Lung (tissue), 12 donors: ENCODE results near the gene IZUMO1. TPM values are rescaled to one million over a fixed set of nuclear protein-coding genes. Genes with fewer than 3 reads are reported as not detected.
A peak's percentile ranks its signal among the peaks of the same experiment; 100 is the strongest.

Experiments
- ATAC-seq: fragments of 200-7000 bp; cut with Tn5 transposase; one replicate; pipeline ENCODE4 v1.9.1; 2020; ENCODE audit warnings: moderate number of reproducible peaks; ENCODE audit not compliant: insufficient read depth, low FRiP score
- DNase-seq, 3 donors: peaks; one replicate each; pipeline ENCODE4 v3.0.0-alpha.2; 2013 to 2017
- H3K27ac ChIP-seq, 2 donors: one replicate each; pipeline ENCODE4 v1.5.1; 2013; ENCODE audit warnings: mild to moderate bottlenecking in 2 of 2, moderate library complexity in 2 of 2, control low read depth in 1 of 2, inconsistent platforms in 1 of 2, low read depth in 1 of 2, low read length in 1 of 2
- H3K27me3 ChIP-seq, 3 donors: one replicate each; pipeline ENCODE4 v1.5.1; 2013; ENCODE audit warnings: low read length in 2 of 3; ENCODE audit not compliant: control insufficient read depth in 3 of 3, insufficient read depth in 3 of 3
- H3K36me3 ChIP-seq, 4 donors: one replicate each; pipeline ENCODE4 v1.5.1; 2013; ENCODE audit warnings: low read length in 4 of 4, mild to moderate bottlenecking in 1 of 4, moderate library complexity in 1 of 4; ENCODE audit not compliant: control insufficient read depth in 4 of 4, insufficient read depth in 4 of 4
- H3K4me1 ChIP-seq, 5 donors: one replicate each; pipeline ENCODE4 v1.5.1; 2013; ENCODE audit warnings: low read length in 5 of 5, mild to moderate bottlenecking in 2 of 5, moderate library complexity in 1 of 5; ENCODE audit not compliant: control insufficient read depth in 5 of 5, insufficient read depth in 5 of 5
- H3K4me3 ChIP-seq: one replicate; pipeline ENCODE4 v1.5.1; 2013; ENCODE audit warnings: mild to moderate bottlenecking, control low read depth, moderate library complexity
- H3K9ac ChIP-seq, 2 donors: one replicate each; pipeline ENCODE4 v1.5.1; 2013; ENCODE audit warnings: low read length in 2 of 2, control low read depth in 1 of 2; ENCODE audit not compliant: insufficient read depth in 1 of 2
- H3K9me3 ChIP-seq, 4 donors: one replicate each; pipeline ENCODE4 v1.5.1; 2013; ENCODE audit warnings: low read length in 3 of 4, mild to moderate bottlenecking in 1 of 4, moderate library complexity in 1 of 4; ENCODE audit not compliant: control insufficient read depth in 4 of 4, insufficient read depth in 3 of 4
- WGBS, 2 donors: extraction: QIAGEN DNeasy Blood & Tissue Kit; methylation state at CpG; one replicate each; pipeline ENCODE4 v1.1.7; 2013; 5-methylcytosine and 5-hydroxymethylcytosine counted together
- polyA plus RNA-seq, 2 donors: library from polyadenylated mRNA; stranded (reverse); fragments of 200-250 nt; gene quantifications; one replicate each; pipeline ENCODE4 v1.2.1, GENCODE V29; 2013
- total RNA-seq, 2 donors: library from RNA; depleted of rRNA in 1 of 2; stranded (reverse); fragments of >200 nt in 1 of 2; gene quantifications; one replicate each; pipeline ENCODE4 v1.2.1, GENCODE V29; 2014 to 2021
- TF ChIP-seq, protein P1 (sequence below): IDR thresholded peaks from 2 replicates; pipeline ENCODE4 v1.5.1; 2012; ENCODE audit warnings: mild to moderate bottlenecking; ENCODE audit errors: control extremely low read depth, extremely low read depth
- donor health status: control.
- donor health status: control.
- donor health status: Bipolar disorder and iron deficiency.
- donor health status: healthy.
- donor health status: DM: yes; HTN: yes; CAD: no.

IZUMO1 gene
- total and polyA plus RNA-seq, 4 donors = 0.97 to 3.1 (median 1.8) TPM

DNA sequence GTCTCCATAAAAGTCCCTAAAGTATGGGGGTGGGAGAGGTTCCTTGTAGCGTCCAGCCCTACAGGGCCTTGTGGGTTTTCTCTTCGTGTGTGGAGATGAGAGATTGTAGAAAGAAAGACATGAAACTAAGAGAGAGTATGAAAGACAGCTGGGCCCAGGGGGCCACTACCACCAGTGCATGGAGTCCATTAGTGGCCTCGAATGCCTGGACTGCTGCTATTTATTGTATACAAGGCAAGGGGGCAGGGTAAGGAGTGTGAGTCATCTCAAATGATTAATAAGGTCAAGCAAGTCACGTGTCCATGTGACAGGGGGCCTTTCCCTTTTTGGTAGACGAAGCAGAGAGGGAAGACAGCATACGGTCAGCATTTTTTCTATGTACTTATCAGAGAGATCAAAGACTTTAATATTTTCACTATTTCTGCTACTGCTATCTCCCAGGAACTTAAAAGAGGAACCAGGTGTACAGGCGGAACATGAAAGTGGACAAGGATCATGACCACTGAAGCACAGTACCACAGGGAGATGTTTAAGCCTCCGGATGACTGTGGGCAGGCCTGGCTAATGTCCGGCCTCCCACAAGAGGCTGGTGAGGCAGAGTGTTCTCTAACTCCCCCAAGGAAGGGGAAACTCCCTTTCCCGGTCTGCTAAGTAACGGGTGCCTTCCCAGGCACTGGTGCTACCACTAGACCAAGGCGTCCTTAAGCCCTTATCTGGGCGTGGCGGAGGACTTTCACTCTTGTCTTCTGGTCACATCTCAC lies 34.1 kb upstream of the IZUMO1 start:
- no peak overlapping the region for H3K4me3 ChIP-seq
- no peaks in the 10 kb centered on the region for H3K9me3 ChIP-seq
- DNase-seq (no peak), ATAC-seq (no peak)
- H3K4me1 ChIP-seq = peaks cover 0 to 2% (median 0%) of the 10 kb centered on the region in 5 donors
- no peak overlapping the region for H3K9ac ChIP-seq
- WGBS, 2 donors = 52 to 73% methylated on average over 14 of the region's 14 CpGs
- peak overlapping the region; percentile 10 to 71 for H3K27ac ChIP-seq
- no peaks in the 10 kb centered on the region for H3K27me3 ChIP-seq
- TF ChIP-seq, protein P1, sequence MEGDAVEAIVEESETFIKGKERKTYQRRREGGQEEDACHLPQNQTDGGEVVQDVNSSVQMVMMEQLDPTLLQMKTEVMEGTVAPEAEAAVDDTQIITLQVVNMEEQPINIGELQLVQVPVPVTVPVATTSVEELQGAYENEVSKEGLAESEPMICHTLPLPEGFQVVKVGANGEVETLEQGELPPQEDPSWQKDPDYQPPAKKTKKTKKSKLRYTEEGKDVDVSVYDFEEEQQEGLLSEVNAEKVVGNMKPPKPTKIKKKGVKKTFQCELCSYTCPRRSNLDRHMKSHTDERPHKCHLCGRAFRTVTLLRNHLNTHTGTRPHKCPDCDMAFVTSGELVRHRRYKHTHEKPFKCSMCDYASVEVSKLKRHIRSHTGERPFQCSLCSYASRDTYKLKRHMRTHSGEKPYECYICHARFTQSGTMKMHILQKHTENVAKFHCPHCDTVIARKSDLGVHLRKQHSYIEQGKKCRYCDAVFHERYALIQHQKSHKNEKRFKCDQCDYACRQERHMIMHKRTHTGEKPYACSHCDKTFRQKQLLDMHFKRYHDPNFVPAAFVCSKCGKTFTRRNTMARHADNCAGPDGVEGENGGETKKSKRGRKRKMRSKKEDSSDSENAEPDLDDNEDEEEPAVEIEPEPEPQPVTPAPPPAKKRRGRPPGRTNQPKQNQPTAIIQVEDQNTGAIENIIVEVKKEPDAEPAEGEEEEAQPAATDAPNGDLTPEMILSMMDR = no peak
- H3K36me3 ChIP-seq = no peaks in the 10 kb centered on the region

DNA sequence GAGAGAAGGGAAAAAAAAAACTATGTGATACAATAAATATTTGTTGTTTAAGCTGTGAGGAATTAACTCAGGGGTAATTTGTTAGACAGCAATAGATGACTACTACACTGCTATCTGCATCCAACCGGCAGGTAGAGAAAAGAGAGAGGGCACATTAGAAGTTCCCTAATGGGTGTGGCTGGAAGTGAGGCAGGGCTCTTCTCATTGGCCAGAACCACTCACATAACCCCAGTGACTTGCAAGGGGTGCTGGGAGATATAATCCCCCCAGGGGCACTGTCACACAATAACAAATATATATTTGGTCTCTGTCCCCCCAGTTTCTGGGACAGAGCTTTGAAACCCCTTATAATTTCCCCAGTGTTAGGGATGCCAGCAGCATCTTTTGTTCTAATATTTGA lies 32.9 kb upstream of the IZUMO1 start:
- Histone ChIP-seq H3K27ac (no peak overlapping the region), H3K9ac (no peak overlapping the region), H3K9me3 (no peaks in the 10 kb centered on the region), H3K4me1 (peaks cover 0 to 2% (median 0%) of the 10 kb centered on the region in 5 donors), H3K4me3 (no peak overlapping the region), H3K36me3 (no peaks in the 10 kb centered on the region), H3K27me3 (no peaks in the 10 kb centered on the region)
- DNase-seq (no peak), ATAC-seq (no peak)
- WGBS, 2 donors = 61 to 63% methylated on average over 1 of the region's 1 CpG
- TF ChIP-seq, protein P1 = no peak

DNA sequence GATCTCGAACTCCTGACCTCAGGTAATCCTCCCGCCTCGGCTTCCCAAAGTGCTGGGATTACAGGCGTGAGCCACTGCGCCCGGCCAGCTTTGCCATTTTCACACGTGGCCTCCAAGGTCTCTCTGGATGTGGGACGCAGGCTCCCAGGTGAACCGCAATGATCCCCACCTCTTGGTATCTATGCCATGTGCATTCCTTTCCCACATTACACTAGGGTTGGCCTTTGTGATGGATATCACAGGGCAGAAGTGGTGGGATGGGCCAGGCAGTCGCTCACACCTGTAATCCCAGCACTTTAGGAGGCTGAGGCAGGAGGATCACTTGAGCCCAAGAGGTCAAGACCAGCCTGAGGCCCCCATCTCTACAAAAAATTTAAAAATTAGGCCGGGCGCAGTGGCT lies 31.0 kb upstream of the IZUMO1 start:
- no peak overlapping the region for H3K27ac ChIP-seq
- H3K9me3 ChIP-seq = no peaks in the 10 kb centered on the region
- H3K4me3 ChIP-seq = no peak overlapping the region
- DNase-seq (no peak), ATAC-seq (no peak)
- no peaks in the 10 kb centered on the region for H3K27me3 ChIP-seq
- 95 to 98% methylated on average over 12 of the region's 12 CpGs for WGBS, 2 donors
- no peak overlapping the region for H3K9ac ChIP-seq
- peaks cover 0 to 2% (median 0%) of the 10 kb centered on the region in 5 donors for H3K4me1 ChIP-seq
- TF ChIP-seq, protein P1 = no peak
- no peaks in the 10 kb centered on the region for H3K36me3 ChIP-seq
